ENCODE results near the gene ARHGEF16. TPM values are rescaled to one million over a fixed set of nuclear protein-coding genes. Genes with fewer than 3 reads are reported as not detected.

Gene ARHGEF16
- total and polyA plus RNA-seq, 2 donors from 2014 or later: 15.5 to 39.3 TPM

DNA sequence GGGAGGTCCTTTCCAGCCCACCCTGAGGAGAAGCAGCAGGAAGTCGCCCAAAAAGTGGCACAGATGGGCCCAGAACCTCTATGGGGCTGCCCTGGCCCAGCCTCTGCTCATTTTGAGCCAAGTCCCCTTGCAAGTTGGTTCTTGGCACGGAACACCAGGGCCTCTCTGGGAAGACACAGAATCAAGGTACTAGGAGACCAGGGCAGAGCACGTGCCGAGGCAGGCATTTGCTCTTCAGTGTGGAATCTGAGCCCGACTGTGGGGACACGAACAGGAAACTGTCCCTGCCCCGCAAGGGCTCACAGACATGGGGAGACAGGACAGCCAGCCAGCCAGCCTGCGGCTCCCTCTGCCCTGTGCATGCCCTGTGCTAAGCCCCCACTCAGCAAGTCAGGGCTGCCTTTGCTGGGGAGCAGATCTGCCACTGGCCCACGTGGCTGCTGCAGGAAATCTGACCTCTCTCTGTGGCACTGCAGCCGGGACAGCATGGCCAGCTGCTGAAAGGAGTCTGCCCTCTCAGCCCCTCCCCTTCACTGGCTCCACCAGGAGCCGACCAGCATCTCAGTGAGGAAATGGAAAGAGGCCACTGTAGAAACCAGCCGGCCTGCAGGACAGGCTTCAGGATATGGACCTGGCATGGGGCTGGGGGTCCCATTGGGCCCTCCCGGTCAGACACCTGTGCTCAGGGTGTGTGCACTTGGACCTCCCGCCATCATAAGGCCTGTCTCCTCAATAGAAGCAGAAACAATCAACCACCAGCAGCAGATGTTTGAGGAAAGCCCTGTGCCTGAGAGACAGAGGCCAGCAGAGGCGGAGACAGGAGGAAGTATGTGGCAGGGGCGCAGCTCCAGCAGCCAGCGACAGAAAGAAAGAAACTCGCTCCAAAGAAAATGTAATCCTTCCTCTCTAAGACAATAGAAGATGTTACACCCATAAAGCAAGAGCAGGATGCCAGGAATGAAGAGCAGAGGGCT lies 3.7 kb downstream of the ARHGEF16 start:
- Histone ChIP-seq H3K9me3 (ENCODE audit: control insufficient read depth in 2 of 3, insufficient read depth in 1 of 3, low read length in 3 of 3) (no peaks in the 10 kb centered on the region), H3K9ac (ENCODE audit: low read length in 3 of 3) (no peak overlapping the region), H3K27ac (ENCODE audit: low read depth in 2 of 2, low read length in 2 of 2) (peak overlapping the region in 1 of 2 donors; percentile 64), H3K27me3 (ENCODE audit: control insufficient read depth, insufficient read depth, low read length) (no peaks in the 10 kb centered on the region), H3K4me3 (ENCODE audit: low read length in 3 of 3) (no peak overlapping the region), H3K4me1 (ENCODE audit: control insufficient read depth in 2 of 3, insufficient read depth in 2 of 3, low read depth in 1 of 3, low read length in 3 of 3) (peaks cover 0 to 56% (median 38%) of the 10 kb centered on the region in 3 donors), H3K36me3 (ENCODE audit: control insufficient read depth in 2 of 3, insufficient read depth in 3 of 3, low read length in 3 of 3) (no peaks in the 10 kb centered on the region)
- intact Hi-C loops (cut with DNase I): no loop called here
- TF ChIP-seq, protein P1, sequence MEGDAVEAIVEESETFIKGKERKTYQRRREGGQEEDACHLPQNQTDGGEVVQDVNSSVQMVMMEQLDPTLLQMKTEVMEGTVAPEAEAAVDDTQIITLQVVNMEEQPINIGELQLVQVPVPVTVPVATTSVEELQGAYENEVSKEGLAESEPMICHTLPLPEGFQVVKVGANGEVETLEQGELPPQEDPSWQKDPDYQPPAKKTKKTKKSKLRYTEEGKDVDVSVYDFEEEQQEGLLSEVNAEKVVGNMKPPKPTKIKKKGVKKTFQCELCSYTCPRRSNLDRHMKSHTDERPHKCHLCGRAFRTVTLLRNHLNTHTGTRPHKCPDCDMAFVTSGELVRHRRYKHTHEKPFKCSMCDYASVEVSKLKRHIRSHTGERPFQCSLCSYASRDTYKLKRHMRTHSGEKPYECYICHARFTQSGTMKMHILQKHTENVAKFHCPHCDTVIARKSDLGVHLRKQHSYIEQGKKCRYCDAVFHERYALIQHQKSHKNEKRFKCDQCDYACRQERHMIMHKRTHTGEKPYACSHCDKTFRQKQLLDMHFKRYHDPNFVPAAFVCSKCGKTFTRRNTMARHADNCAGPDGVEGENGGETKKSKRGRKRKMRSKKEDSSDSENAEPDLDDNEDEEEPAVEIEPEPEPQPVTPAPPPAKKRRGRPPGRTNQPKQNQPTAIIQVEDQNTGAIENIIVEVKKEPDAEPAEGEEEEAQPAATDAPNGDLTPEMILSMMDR (IDR thresholded peaks at IDR 0.05; ENCODE audit: borderline replicate concordance, extremely low read depth, insufficient read depth): no peak
- FAIRE-seq (no peak), DNase-seq (peak; percentile 43 to 79 (median 54))

DNA sequence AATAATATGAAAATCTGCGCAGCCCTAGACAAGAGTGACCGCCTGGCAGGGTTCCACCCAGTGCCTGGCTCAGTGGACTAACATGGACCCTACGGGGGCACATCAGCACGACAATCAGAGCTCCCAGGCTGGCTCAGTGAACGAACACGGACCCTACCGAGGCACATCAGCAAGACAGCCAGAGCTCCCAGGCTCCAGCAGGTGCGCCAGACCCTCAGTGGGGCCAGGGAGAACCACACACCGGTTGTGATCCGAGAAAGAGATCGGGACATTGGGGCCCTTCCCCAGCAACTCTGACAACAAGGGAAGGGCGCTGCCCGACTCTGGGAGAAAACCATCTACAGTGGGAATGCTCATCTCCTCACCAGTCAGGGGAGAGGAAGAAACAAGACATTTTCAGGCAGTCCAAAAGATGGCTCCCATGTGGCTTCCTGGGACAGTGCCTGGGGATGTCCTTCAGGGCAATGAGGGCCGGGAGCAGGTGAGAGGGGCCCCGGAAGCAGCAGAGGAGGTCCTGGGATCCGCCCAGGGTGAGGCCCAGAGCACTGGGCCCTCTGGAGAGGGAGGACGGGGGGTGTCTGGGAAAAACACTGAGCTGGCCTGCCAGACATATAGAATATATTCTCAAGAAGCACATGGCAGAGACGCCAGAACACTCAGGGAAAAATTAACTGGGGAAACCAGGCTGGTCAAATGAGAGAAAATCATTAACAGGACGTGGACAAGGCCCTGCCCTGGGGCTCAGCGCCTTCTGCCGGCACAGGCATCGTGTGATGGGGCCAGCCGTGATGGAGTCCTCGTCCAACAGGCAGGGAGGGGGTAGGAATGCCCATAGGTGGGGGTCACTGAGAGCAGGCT lies 4.8 kb downstream of the ARHGEF16 start:
- Histone ChIP-seq H3K27me3 (ENCODE audit: control insufficient read depth, insufficient read depth, low read length) (no peaks in the 10 kb centered on the region), H3K4me3 (ENCODE audit: low read length in 3 of 3) (no peak overlapping the region), H3K4me1 (ENCODE audit: control insufficient read depth in 2 of 3, insufficient read depth in 2 of 3, low read depth in 1 of 3, low read length in 3 of 3) (peaks cover 0 to 47% (median 31%) of the 10 kb centered on the region in 3 donors), H3K36me3 (ENCODE audit: control insufficient read depth in 2 of 3, insufficient read depth in 3 of 3, low read length in 3 of 3) (peaks cover 0 to 3% (median 0%) of the 10 kb centered on the region in 3 donors), H3K9ac (ENCODE audit: low read length in 3 of 3) (peak overlapping the region in 1 of 3 donors; percentile 51), H3K27ac (ENCODE audit: low read depth in 2 of 2, low read length in 2 of 2) (peak overlapping the region; percentile 51 to 74), H3K9me3 (ENCODE audit: control insufficient read depth in 2 of 3, insufficient read depth in 1 of 3, low read length in 3 of 3) (no peaks in the 10 kb centered on the region)
- FAIRE-seq (no peak), DNase-seq (peak; percentile 50 to 83 (median 69))
- intact Hi-C loops (cut with DNase I): no loop called here
- TF ChIP-seq, protein P1 (IDR thresholded peaks at IDR 0.05; ENCODE audit: borderline replicate concordance, extremely low read depth, insufficient read depth): no peak

DNA sequence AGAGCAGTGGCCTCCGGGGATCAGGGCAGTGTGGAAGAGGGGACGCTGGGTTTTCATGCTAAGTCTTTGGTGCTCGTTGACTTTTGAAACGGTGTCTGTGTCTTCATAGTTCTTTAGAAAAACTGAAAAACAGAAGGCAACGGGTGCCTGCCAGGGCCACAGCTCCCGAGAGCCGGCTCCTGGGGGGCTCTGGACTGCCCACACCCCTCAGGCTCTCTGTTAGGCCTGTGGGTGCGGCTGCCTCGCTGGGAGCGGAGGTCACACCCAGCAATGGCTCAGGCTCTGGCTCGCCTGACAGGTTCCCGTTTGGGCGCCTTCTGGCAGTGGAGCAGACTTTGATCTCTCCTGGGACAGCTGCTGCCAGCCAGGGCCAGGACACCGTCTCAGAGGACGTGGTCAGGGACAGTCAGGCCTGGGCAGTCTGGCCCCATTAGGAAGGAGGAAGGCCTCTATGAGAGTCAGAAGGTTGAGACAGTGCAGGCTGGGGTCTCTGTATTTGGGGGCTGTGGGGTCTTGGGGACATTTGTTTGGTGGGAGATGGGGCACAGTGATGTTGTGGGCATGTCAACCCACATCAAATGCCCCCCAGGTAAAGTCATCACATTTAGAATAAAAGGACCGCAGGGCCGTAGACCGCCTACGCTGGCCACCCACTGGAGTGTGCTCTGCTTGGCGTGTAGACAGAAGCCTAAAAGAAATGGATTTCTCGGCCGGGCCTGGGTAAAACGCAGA lies 5.6 kb downstream of the ARHGEF16 start:
- H3K36me3 ChIP-seq (ENCODE audit: control insufficient read depth in 2 of 3, insufficient read depth in 3 of 3, low read length in 3 of 3): peaks cover 0 to 3% (median 0%) of the 10 kb centered on the region in 3 donors
- peak; percentile 31 to 88 (median 53) for DNase-seq
- intact Hi-C loops (cut with DNase I): no loop called here
- no peak overlapping the region for H3K4me3 ChIP-seq (ENCODE audit: low read length in 3 of 3)
- H3K4me1 ChIP-seq (ENCODE audit: control insufficient read depth in 2 of 3, insufficient read depth in 2 of 3, low read depth in 1 of 3, low read length in 3 of 3): peaks cover 0 to 47% (median 31%) of the 10 kb centered on the region in 3 donors
- H3K9me3 ChIP-seq (ENCODE audit: control insufficient read depth in 2 of 3, insufficient read depth in 1 of 3, low read length in 3 of 3): no peaks in the 10 kb centered on the region
- no peak overlapping the region for H3K9ac ChIP-seq (ENCODE audit: low read length in 3 of 3)
- FAIRE-seq: no peak
- no peaks in the 10 kb centered on the region for H3K27me3 ChIP-seq (ENCODE audit: control insufficient read depth, insufficient read depth, low read length)
- TF ChIP-seq, protein P1 (IDR thresholded peaks at IDR 0.05; ENCODE audit: borderline replicate concordance, extremely low read depth, insufficient read depth): no peak
- H3K27ac ChIP-seq (ENCODE audit: low read depth in 2 of 2, low read length in 2 of 2): peak overlapping the region; percentile 51 to 74
